ENCODE results near the gene SEMA4D.

GRCh38 chr9:89440548-89440947 lies 57.4 kb downstream of the SEMA4D start:
- TF ChIP-seq, protein P1, sequence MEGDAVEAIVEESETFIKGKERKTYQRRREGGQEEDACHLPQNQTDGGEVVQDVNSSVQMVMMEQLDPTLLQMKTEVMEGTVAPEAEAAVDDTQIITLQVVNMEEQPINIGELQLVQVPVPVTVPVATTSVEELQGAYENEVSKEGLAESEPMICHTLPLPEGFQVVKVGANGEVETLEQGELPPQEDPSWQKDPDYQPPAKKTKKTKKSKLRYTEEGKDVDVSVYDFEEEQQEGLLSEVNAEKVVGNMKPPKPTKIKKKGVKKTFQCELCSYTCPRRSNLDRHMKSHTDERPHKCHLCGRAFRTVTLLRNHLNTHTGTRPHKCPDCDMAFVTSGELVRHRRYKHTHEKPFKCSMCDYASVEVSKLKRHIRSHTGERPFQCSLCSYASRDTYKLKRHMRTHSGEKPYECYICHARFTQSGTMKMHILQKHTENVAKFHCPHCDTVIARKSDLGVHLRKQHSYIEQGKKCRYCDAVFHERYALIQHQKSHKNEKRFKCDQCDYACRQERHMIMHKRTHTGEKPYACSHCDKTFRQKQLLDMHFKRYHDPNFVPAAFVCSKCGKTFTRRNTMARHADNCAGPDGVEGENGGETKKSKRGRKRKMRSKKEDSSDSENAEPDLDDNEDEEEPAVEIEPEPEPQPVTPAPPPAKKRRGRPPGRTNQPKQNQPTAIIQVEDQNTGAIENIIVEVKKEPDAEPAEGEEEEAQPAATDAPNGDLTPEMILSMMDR (IDR thresholded peaks at IDR 0.05) = no peak
- TF ChIP-seq ZFX (IDR thresholded peaks at IDR 0.05; ENCODE audit: borderline replicate concordance) = no peak
